ENCODE measurements around the gene ZNF268.
"Not testable (repeated sequence)": the region's sequence is repeated elsewhere in the genome, so short reads cannot be mapped to it uniquely, and the experiment has no call there.

Gene ZNF268

DNA sequence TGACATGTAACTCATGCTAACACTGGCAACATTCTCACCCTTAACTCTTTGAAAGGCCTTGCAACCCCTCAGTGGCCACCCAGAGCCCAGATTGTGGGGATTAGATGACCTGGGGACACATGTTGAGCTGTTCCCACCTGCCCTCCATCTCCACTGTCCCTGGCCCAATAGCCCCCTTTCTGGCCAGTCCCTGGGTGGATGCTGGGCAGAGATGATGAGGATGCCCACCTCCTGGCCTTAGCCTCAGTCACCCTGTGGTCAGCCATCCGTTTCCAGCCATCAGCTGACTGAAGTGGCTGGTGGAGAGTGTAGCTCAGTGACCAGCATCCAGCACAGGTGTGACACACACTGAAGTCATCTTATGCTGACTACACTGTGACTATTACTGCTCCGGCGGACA lies 49.7 kb downstream of the ZNF268 start:
- DNase-seq = no peak

DNA sequence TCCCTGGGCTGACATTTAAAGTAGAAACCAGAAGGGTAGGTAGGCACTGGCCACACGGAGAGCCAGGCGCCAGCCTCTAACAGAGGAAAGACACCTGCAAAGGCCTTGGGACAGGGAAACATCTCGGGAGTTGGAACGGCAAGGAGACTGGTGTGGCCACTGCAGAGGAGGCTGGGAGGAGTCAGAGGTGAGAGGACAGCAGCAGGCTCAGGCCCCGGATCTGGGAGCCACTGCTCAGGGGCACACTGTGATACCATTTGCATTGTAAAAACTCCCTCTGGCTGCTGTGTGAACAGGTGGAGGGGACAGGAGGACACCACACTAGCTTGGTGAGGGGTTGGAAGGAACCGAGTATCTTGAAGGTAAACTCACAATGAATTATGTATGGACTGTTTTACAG lies 51.7 kb downstream of the ZNF268 start:
- no peak for DNase-seq

DNA sequence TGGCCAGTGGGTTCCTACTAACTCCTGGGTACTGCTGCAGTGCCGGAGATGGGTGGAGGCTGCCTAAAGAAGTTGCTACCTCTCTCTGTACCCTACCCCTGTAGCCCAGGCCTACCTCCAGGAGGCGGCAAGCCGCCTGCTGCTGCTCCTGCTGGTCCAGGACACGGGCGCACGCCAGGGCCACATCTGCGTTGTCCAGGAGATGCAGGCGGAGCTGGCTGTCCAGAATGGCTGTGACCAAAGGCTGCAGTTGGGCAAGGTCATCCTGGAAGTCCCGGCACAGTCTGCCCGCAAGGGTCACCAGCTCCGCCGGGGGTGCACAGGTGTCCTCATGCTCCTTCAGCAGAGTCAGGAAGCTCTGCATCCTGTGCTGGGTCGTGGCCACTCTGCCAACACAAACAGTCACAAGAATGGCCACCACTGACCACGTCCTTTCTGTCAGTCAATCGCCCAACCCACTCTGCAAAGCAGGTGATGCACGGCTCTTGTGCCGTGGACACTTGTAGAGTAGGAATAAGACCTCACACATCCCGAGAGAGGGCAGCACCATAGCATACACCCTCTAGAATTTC lies 52.8 kb downstream of the ZNF268 start:
- DNase-seq = no peak

DNA sequence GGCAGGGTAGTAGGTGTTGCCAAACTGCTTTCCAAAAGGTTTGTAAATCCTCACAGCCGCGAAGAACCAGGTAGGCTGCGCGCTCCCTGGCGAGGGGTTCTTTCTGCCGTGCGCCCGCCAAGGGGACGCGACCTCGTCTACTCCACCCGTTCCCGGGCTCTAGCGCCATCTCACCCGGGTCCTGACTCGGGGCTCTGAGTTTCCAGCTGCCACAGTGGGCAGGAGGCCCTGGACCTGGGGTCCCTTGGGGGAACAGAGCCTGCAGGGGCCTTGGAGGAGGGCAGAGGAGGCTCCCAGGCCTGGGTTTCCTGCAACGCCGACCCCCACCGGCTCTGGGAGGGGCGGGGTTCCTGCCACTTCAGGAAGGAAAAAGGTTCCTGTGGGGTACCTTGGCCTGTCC lies 53.7 kb downstream of the ZNF268 start:
- no peak for DNase-seq

DNA sequence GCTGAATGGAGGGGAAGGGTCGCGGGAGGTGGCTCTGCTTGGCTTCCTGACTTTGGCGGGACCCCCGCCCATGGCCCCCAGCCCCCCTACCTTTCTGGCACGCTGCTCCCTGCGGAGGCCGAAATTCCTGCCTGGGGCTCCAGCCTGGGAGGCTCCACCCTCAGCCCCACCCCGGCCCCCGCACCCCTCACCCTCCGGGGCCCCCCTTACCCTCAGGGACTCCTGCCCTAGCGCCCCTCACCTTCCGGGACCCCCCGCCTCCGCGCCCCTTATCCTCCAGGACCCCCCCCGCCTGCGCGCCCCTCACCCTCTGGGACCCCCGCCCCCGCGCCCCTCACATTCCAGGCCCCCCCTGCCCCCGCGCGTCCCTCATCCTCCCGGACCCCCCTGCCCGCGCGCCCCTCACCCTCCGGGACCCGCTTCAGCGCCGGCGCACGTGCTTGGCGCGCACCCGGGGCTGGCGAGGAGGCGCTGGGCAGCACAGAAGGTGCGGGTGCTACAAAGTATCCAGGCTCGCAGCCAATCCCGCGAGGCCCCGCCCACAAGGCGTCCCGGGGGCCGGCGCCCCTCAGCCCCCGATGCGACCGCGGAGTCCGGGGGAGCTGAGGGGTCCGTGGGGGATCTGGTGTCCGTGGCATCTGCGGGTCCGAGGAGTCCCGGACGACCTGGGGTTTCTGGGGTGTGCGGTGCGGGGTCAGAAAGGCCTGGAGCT lies 54.3 kb downstream of the ZNF268 start, which contains the start of gene ANHX:
ANHX (minus strand) TSS at position 477 of the 712 bp plus-strand sequence. CDS start 1,521 bp downstream, outside the sequence.
- no peak for DNase-seq

DNA sequence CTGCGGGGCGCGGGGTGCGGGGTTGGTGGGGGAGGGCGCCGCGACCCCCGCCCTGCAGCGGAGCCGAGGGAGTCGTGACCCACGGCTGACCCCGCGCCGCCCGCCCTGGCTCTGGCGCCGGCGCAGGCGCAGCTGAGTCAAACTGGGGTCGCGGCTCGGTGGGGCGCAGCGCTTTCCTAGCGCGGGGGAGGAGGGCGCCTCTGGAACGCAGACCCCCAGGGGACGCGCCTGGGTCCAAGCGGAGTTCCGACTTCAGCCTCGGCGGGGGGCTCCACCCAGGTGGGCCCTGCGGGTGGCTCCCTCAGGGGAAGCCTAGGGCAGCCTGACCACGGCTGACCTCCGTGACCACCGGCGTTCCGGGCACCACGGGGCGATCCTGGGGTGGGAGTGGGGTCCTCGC lies 54.8 kb downstream of the ZNF268 start:
- no peak for DNase-seq

DNA sequence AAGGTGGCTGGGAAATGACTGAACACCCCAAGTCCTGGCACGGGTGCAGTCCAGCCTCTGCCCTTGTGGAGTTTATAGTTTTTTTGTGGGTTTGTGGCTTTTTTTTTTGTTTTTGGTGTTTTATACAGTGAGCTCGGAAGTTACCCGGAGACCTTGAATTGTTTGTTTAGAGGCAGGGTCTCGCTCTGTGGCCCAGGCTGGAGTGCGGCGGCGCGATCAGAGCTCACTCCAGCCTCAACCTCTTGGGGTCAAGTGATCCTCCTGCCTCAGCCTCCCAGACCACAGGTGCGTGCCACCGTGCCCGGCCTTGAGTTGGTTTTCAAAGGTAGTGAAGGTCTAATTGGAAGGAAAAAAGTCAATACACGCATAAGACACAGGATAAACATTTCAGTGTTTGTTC lies 55.3 kb downstream of the ZNF268 start:
- no peak for DNase-seq

DNA sequence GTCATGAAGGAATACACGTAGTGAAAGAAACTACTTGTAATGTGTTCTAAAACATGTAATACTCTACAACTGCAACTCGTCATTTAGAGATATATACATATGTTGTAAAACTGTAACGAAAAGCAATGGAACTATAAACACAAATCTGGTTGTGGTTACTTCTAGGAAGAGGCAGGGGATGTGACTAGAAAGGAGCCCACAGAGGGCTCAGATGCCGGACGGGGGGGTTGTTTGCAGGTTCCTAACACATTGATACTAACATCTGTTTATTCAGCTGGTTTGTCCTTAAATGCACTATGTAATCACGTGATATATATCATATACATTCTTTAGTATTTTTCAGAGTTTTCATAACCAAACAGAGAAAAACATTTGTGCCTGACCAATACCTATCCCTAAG lies 70.4 kb downstream of the ZNF268 start:
- DNase-seq = no peak

DNA sequence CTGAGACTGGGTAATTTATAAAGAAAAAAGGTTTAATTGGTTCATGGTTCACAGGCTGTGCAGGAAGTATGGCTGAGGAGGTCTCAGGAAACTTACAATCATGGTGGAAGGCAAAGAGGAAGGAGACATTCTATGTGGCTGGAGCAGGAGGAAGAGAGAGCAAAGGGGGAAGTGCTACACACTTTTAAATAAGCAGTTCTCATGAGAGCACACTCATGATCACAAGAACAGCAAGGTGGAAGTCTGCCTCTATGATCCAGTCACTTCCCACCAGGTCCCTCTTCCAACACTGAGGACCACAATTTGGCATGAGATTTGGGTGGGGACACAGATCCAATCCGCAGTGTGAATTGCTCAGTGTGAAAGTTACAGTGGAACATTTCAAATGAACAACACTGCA lies 74.5 kb downstream of the ZNF268 start:
- not testable (repeated sequence) for DNase-seq

DNA sequence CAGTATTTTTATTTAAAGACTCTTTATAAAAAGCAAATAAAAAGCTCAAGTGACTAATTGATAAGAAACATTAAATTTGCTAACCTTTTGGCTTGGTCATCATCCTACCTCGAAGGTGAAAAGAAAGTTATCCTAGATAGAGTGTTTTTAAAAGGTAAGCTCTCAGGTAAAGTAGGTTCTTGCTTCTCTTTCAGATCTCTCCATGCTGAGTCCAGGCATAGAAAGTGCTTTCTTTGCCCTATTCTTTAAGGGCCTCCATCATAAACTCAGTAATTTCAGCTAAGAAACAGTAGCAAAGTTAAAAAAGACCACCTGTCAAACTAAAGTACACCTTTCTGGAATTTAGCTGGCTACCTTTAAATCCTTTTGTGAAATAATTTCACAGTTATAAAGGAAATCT lies 75.0 kb downstream of the ZNF268 start:
- DNase-seq = no peak

DNA sequence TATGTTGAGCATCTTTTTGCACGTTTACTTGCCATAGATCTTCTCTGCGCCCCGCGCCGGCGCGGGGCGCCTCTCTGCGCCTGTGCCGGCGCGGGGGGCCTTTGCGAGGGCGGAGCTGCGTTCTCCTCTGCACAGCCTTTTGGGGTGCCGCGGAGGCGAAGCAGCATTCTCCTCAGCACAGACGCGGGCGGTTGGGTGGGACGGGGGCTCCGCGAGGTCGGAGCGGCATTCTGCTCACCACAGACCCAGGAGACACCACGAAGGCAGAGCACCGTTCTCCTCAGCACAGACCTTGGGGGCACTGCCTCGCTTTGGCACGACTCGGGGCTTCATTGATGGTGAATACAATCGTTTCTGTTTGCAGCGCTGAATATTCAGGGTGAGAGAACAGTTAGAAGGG lies 82.9 kb downstream of the ZNF268 start:
- DNase-seq = no peak

Data from CD4-positive, alpha-beta T cell treated with Interleukin-17A for 1 hour (primary cell).